Measurements from ENCODE around the gene PJA2.

- TF ChIP-seq CTCF (conservative IDR thresholded peaks at IDR 0.05) (no peak), ZFX (IDR thresholded peaks at IDR 0.05) (no peak)
Measured at GRCh38 chr5:109387408-109387974, 22.3 kb downstream of the PJA2 start.

Measured in C4-2B (cell line).